SK-N-SH (cell line): ENCODE results near the gene NDUFS7. TPM values are rescaled to one million over a fixed set of nuclear protein-coding genes. Genes with fewer than 3 reads are reported as not detected.

ENCODE experiments used
- CTCF ChIA-PET: fragments of 300-600, 350-600 bp; formaldehyde crosslinking; extraction: SDS; loops from one replicate; lab custom pipeline; 2021; lab: Yijun Ruan, JAX
- POLR2A ChIA-PET: fragments of 350-600 bp; sonication (Branson Sonifier 250); formaldehyde crosslinking; extraction: SDS; loops from one replicate; lab custom pipeline; 2020; ENCODE audit warnings: antibody characterized with exemption, inconsistent platforms; lab: Yijun Ruan, JAX
- DNase-seq: peaks from one replicate; pipeline ENCODE4 v3.0.0; 2012
- H2AFZ ChIP-seq: fragments of 200-600 bp; sonication (generic); 2 replicates; pipeline ENCODE4 v1.8.1; 2016; ENCODE audit warnings: antibody characterized with exemption, mild to moderate bottlenecking, low read depth
- H3F3A ChIP-seq: fragments of 200-600 bp; sonication (generic); replicated peaks from 2 replicates; pipeline ENCODE3; 2016; ENCODE audit warnings: antibody characterized with exemption, mild to moderate bottlenecking; ENCODE audit not compliant: insufficient read depth
- H3K27ac ChIP-seq, 2 experiments: fragments of 200-500 bp in 1 of 2; fragments of 200-600 bp in 1 of 2; sonication (Bioruptor generic) in 1 of 2; sonication (generic), shearing (Covaris generic) in 1 of 2; 2 replicates each; pipeline versions ENCODE4 v1.5.1 to v1.6.1; 2014 to 2016; ENCODE audit warnings: low read depth in 2 of 2, inconsistent platforms in 1 of 2, low read length in 1 of 2, mild to moderate bottlenecking in 1 of 2, mixed read lengths in 1 of 2
- H3K27me3 ChIP-seq: fragments of 200-600 bp; sonication (generic), shearing (Covaris generic); 2 replicates; pipeline ENCODE4 v1.6.1; 2016; ENCODE audit warnings: mixed run types; ENCODE audit not compliant: insufficient read depth
- H3K36me3 ChIP-seq, 2 experiments: fragments of 200-500 bp in 1 of 2; fragments of 200-600 bp in 1 of 2; sonication (Bioruptor generic) in 1 of 2; sonication (generic) in 1 of 2; replicated peaks in 1 of 2; 2 replicates each; pipeline versions ENCODE3 to v1.5.1; 2014 to 2016; ENCODE audit warnings: low read length in 1 of 2, mild to moderate bottlenecking in 1 of 2; ENCODE audit not compliant: insufficient read depth in 2 of 2, control insufficient read depth in 1 of 2
- H3K4me1 ChIP-seq, 2 experiments: fragments of 200-500 bp in 1 of 2; fragments of 200-600 bp in 1 of 2; sonication (Bioruptor generic) in 1 of 2; sonication (generic), shearing (Covaris generic) in 1 of 2; 2 replicates each; pipeline versions ENCODE4 v1.5.1 to v1.6.1; 2014 to 2016; ENCODE audit warnings: low read depth in 1 of 2, low read length in 1 of 2, mixed run types in 1 of 2; ENCODE audit not compliant: insufficient read depth in 2 of 2, control insufficient read depth in 1 of 2
- H3K4me2 ChIP-seq: fragments of 200-600 bp; sonication (generic), shearing (Covaris generic); 2 replicates; pipeline ENCODE4 v1.6.1; 2017; ENCODE audit warnings: mixed run types
- H3K4me3 ChIP-seq, 2 experiments: fragments of 200-500 bp in 1 of 2; fragments of 200-600 bp in 1 of 2; sonication (Bioruptor generic) in 1 of 2; sonication (generic), shearing (Covaris generic) in 1 of 2; 2 replicates each; pipeline versions ENCODE4 v1.5.1 to v1.8.1; 2014 to 2016; ENCODE audit warnings: low read depth in 2 of 2, inconsistent platforms in 1 of 2, low read length in 1 of 2, mild to moderate bottlenecking in 1 of 2, mixed read lengths in 1 of 2, moderate library complexity in 1 of 2
- H3K79me2 ChIP-seq: fragments of 200-600 bp; sonication (generic); 2 replicates; pipeline ENCODE4 v1.8.1; 2017; ENCODE audit warnings: mild to moderate bottlenecking; ENCODE audit not compliant: insufficient read depth
- H3K9ac ChIP-seq: fragments of 200-600 bp; sonication (generic); 2 replicates; pipeline ENCODE4 v1.6.1; 2017; ENCODE audit warnings: mixed run types
- H3K9me2 ChIP-seq: fragments of 200-600 bp; sonication (generic); 2 replicates; pipeline ENCODE4 v1.6.1; 2017; ENCODE audit warnings: mixed run types
- H3K9me3 ChIP-seq: fragments of 200-600 bp; sonication (generic); 2 replicates; pipeline ENCODE4 v1.6.1; 2017; ENCODE audit warnings: mixed run types, mild to moderate bottlenecking, moderate library complexity
- H4K20me1 ChIP-seq: fragments of 200-600 bp; sonication (generic); 2 replicates; pipeline ENCODE4 v1.6.1; 2017; ENCODE audit warnings: mild to moderate bottlenecking, mixed run types; ENCODE audit not compliant: insufficient read depth
- CHD2 ChIP-seq: fragments of 150-350 bp; IDR thresholded peaks from 2 replicates; pipeline ENCODE4 v1.6.1; 2018; ENCODE audit warnings: low read length; ENCODE audit not compliant: partially characterized antibody
- ELF1 ChIP-seq: IDR thresholded peaks from 2 replicates; pipeline ENCODE4 v1.4.0; 2012
- FOXJ3 ChIP-seq: sonication (generic); formaldehyde crosslinking; IDR thresholded peaks from 2 replicates; pipeline ENCODE4 v1.5.1; 2020; ENCODE audit warnings: mild to moderate bottlenecking, missing genetic modification reagents
- GATA2 ChIP-seq: sonication (generic); formaldehyde crosslinking; IDR thresholded peaks from 2 replicates; pipeline ENCODE4 v1.5.0; 2020; ENCODE audit warnings: mild to moderate bottlenecking, missing genetic modification reagents
- NFIC ChIP-seq: IDR thresholded peaks from 2 replicates; pipeline ENCODE4 v1.4.0; 2012; ENCODE audit warnings: borderline replicate concordance
- NRF1 ChIP-seq: IDR thresholded peaks from 2 replicates; pipeline ENCODE4 v1.6.1; 2012; ENCODE audit warnings: low read depth, mild to moderate bottlenecking, low read length
- SIN3A ChIP-seq: IDR thresholded peaks from 2 replicates; pipeline ENCODE4 v1.6.1; 2012; ENCODE audit warnings: low read depth, mild to moderate bottlenecking, low read length, moderate library complexity, borderline replicate concordance
- SMC3 ChIP-seq: IDR thresholded peaks from 2 replicates; pipeline ENCODE4 v1.6.1; 2012; ENCODE audit warnings: low read depth, low read length, improper control_type of control experiment
- TAF1 ChIP-seq: IDR thresholded peaks from 2 replicates; pipeline ENCODE4 v1.6.1; 2012; ENCODE audit warnings: low read depth, mild to moderate bottlenecking, low read length, moderate library complexity, borderline replicate concordance
- WGBS: methylation state at CpG from one replicate; pipeline ENCODE4 v1.1.6; 2017; ENCODE audit warnings: low lambda C conversion rate; 5-methylcytosine and 5-hydroxymethylcytosine counted together
- polyA plus RNA-seq, 3 experiments: library from polyadenylated mRNA; depleted of rRNA; stranded (reverse); fragments of >200 nt; gene quantifications; 2 replicates each; pipeline ENCODE4 v1.2.3, GENCODE V29; 2012
- TF ChIP-seq, protein P1 (sequence below): IDR thresholded peaks from 2 replicates; pipeline ENCODE4 v1.6.1; 2012; ENCODE audit warnings: mild to moderate bottlenecking, low read depth, low read length, moderate library complexity
- TF ChIP-seq, protein P2 (sequence below): fragments of 200-600 bp; sonication (generic); IDR thresholded peaks from 2 replicates; pipeline ENCODE4 v1.6.1; 2017; ENCODE audit warnings: antibody characterized with exemption, mild to moderate bottlenecking, moderate library complexity

The NDUFS7 gene
- polyA plus RNA-seq, 1 of the 3 experiments (the other 2 are of a cell fraction), result 66.4 TPM

DNA sequence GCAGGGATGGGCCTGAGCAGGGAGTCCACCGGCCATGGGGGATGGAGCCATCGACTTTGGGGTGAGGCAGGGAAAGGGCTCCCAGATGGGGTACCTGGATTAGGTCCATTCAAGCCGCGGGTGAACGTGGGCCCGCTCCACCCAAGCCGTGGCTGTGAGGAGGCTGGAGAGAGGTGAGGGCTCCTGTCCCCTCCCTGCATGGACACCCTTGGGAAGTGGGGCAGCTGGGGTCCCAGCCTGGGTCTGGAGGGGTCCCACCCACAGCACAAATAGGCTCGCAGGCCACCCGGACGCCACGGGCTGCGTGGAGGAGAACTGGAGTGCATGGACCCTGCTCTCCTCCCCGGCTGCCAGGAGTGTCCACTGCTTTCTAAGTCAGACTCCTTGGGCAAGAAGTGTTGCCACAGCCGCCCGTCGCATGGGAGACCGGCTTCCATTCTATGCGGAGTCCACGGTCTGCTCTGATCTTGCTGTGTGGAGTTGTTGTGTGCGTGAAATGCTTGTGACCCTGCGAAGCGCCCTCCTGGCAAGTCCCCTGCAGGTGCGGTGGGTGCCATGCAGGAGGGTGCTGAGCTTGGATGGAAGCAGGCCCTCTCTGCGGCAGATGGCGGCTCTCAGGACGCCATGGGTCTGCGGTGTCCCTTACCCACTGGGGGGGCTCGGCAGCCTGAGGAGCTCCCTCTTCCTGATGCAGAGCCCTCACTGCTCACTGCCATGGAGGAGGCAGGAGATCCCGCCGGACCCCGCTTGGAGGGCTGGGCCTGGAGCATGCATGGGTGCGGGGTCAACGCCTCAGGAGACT is 25.7 kb downstream of the NDUFS7 start:
- no peaks in the 10 kb centered on the region for H3K9me3 ChIP-seq
- 48% methylated on average over 17 of the region's 33 CpGs for WGBS
- H3K79me2 ChIP-seq, result peaks cover 68% of the 10 kb centered on the region
- H4K20me1 ChIP-seq, result peaks cover 60% of the 10 kb centered on the region
- H3K36me3 ChIP-seq, result peaks cover 0 to 10% of the 10 kb centered on the region in 2 experiments
- no peaks in the 10 kb centered on the region for H3K9me2 ChIP-seq
- peak overlapping the region in 1 of 2 experiments; percentile 70; a peak in 2 of 4 replicates for H3K27ac ChIP-seq
- peaks cover 6 to 29% of the 10 kb centered on the region in 2 experiments; a peak in 2 of 4 replicates for H3K4me1 ChIP-seq
- peaks cover 13% of the 10 kb centered on the region for H3F3A ChIP-seq
- peak overlapping the region; percentile 95 for H3K9ac ChIP-seq
- no peak for TF ChIP-seq SMC3
- TF ChIP-seq NFIC, result no peak
- TF ChIP-seq, protein P1, sequence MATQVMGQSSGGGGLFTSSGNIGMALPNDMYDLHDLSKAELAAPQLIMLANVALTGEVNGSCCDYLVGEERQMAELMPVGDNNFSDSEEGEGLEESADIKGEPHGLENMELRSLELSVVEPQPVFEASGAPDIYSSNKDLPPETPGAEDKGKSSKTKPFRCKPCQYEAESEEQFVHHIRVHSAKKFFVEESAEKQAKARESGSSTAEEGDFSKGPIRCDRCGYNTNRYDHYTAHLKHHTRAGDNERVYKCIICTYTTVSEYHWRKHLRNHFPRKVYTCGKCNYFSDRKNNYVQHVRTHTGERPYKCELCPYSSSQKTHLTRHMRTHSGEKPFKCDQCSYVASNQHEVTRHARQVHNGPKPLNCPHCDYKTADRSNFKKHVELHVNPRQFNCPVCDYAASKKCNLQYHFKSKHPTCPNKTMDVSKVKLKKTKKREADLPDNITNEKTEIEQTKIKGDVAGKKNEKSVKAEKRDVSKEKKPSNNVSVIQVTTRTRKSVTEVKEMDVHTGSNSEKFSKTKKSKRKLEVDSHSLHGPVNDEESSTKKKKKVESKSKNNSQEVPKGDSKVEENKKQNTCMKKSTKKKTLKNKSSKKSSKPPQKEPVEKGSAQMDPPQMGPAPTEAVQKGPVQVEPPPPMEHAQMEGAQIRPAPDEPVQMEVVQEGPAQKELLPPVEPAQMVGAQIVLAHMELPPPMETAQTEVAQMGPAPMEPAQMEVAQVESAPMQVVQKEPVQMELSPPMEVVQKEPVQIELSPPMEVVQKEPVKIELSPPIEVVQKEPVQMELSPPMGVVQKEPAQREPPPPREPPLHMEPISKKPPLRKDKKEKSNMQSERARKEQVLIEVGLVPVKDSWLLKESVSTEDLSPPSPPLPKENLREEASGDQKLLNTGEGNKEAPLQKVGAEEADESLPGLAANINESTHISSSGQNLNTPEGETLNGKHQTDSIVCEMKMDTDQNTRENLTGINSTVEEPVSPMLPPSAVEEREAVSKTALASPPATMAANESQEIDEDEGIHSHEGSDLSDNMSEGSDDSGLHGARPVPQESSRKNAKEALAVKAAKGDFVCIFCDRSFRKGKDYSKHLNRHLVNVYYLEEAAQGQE, result no peak
- no peak for TF ChIP-seq CHD2
- no peak for TF ChIP-seq NRF1
- TF ChIP-seq, protein P2, sequence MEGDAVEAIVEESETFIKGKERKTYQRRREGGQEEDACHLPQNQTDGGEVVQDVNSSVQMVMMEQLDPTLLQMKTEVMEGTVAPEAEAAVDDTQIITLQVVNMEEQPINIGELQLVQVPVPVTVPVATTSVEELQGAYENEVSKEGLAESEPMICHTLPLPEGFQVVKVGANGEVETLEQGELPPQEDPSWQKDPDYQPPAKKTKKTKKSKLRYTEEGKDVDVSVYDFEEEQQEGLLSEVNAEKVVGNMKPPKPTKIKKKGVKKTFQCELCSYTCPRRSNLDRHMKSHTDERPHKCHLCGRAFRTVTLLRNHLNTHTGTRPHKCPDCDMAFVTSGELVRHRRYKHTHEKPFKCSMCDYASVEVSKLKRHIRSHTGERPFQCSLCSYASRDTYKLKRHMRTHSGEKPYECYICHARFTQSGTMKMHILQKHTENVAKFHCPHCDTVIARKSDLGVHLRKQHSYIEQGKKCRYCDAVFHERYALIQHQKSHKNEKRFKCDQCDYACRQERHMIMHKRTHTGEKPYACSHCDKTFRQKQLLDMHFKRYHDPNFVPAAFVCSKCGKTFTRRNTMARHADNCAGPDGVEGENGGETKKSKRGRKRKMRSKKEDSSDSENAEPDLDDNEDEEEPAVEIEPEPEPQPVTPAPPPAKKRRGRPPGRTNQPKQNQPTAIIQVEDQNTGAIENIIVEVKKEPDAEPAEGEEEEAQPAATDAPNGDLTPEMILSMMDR, result no peak
- no peak for TF ChIP-seq TAF1
- TF ChIP-seq SIN3A, result no peak
- no peak for TF ChIP-seq ELF1
- no peak for TF ChIP-seq FOXJ3 (CRISPR knock-in tag)
- no peak for TF ChIP-seq GATA2 (CRISPR knock-in tag)
- POLR2A ChIA-PET, result interaction anchor here (1.0 to 1.4 kb wide), 2 partner anchors 11 to 140 kb away, joined by 3 to 5 read pairs; partner anchors contain the start of gene CIRBP
- no peaks in the 10 kb centered on the region for H3K27me3 ChIP-seq
- H3K4me2 ChIP-seq, result peak overlapping the region; percentile 99
- no peak for DNase-seq
- peak overlapping the region; percentile 83 to 86 for H3K4me3 ChIP-seq
- CTCF ChIA-PET, result interaction anchor here (1.0 to 2.2 kb wide), 6 partner anchors 9 to 130 kb away, joined by 3 to 8 read pairs (median 4); no protein-coding TSS in a partner anchor
- no peak overlapping the region for H2AFZ ChIP-seq
